ENCODE measurements around the gene TLN1. TPM values are rescaled to one million over a fixed set of nuclear protein-coding genes. Genes with fewer than 3 reads are reported as not detected.
A peak's percentile ranks its signal among the peaks of the same experiment; 100 is the strongest.

The TLN1 gene
- total RNA-seq, 2 experiments from 2014 or later: 149 to 151 TPM

GRCh38 chr9:35753466-35753865 lies 21.5 kb upstream of the TLN1 start:
- peaks cover 38% of the 10 kb centered on the region for H3K4me1 ChIP-seq (ENCODE audit: insufficient read depth, low read length)

GRCh38 chr9:35750256-35750531 lies 18.2 kb upstream of the TLN1 start:
- peaks cover 43% of the 10 kb centered on the region for H3K36me3 ChIP-seq (ENCODE audit: insufficient read depth, low read length)
- H3K4me3 ChIP-seq (ENCODE audit: low read length): peak overlapping the region; percentile 98
- peaks cover 48% of the 10 kb centered on the region for H3K4me1 ChIP-seq (ENCODE audit: insufficient read depth, low read length)
- H3K27ac ChIP-seq (ENCODE audit: low read depth in 1 of 2, low read length in 2 of 2): peak overlapping the region; percentile 65 to 85
- Mint-ChIP-seq H3K27ac (peak overlapping the region; percentile 88), H3K36me3 (ENCODE audit: low read depth) (peaks cover 52% of the 10 kb centered on the region), H3K27me3 (no peaks in the 10 kb centered on the region), H3K4me1 (ENCODE audit: low read depth) (peaks cover 51% of the 10 kb centered on the region), H3K4me3 (peak overlapping the region; percentile 99), H3K9me3 (no peaks in the 10 kb centered on the region)
- H3K27me3 ChIP-seq (ENCODE audit: control insufficient read depth in 1 of 2, insufficient read depth in 2 of 2, low read length in 2 of 2): no peaks in the 10 kb centered on the region
- no peak for ATAC-seq (ENCODE audit: poor library complexity)
- no peak for DNase-seq
- H3K9me3 ChIP-seq (ENCODE audit: control insufficient read depth in 1 of 2, insufficient read depth in 1 of 2, low read length in 2 of 2): no peaks in the 10 kb centered on the region
- ChIA-PET POLR2A (interaction anchor here (1.3 to 4.2 kb wide), 6 partner anchors 14 to 103 kb away, joined by 4 to 73 read pairs (median 18); partner anchors contain the start of genes ARHGEF39, CREB3, SPAG8 and TLN1), CTCF (interaction anchor here (1.0 to 3.5 kb wide), 8 partner anchors 15 to 146 kb away, joined by 3 to 32 read pairs (median 8); partner anchors contain the start of genes CREB3 and TLN1)
- no peak for TF ChIP-seq CTCF (IDR thresholded peaks at IDR 0.05)
- intact Hi-C loops (cut with DNase I, micrococcal nuclease): no loop called here

More at GRCh38 chr9:35753466-35753865, 21.5 kb upstream of the TLN1 start:
- peaks cover 46% of the 10 kb centered on the region for H3K4me1 Mint-ChIP-seq (ENCODE audit: low read depth)
- intact Hi-C loops (cut with DNase I, micrococcal nuclease): no loop called here
- no peaks in the 10 kb centered on the region for H3K27me3 Mint-ChIP-seq
- Histone ChIP-seq H3K4me3 (ENCODE audit: low read length) (no peak overlapping the region), H3K27me3 (ENCODE audit: control insufficient read depth in 1 of 2, insufficient read depth in 2 of 2, low read length in 2 of 2) (no peaks in the 10 kb centered on the region), H3K27ac (ENCODE audit: low read depth in 1 of 2, low read length in 2 of 2) (no peak overlapping the region), H3K36me3 (ENCODE audit: insufficient read depth, low read length) (peaks cover 43% of the 10 kb centered on the region), H3K9me3 (ENCODE audit: control insufficient read depth in 1 of 2, insufficient read depth in 1 of 2, low read length in 2 of 2) (no peaks in the 10 kb centered on the region)
- ATAC-seq (ENCODE audit: poor library complexity) (no peak), DNase-seq (no peak)
- peak overlapping the region; percentile 43 for H3K27ac Mint-ChIP-seq
- H3K4me3 Mint-ChIP-seq: peak overlapping the region; percentile 46
- H3K9me3 Mint-ChIP-seq: no peaks in the 10 kb centered on the region
- H3K36me3 Mint-ChIP-seq (ENCODE audit: low read depth): peaks cover 56% of the 10 kb centered on the region
- ChIA-PET POLR2A (interaction anchor here (0.8 kb wide), 1 partner anchor 58 kb away, joined by 3 read pairs; the partner anchor contains the start of gene SPAG8), CTCF (no interaction called here)
- TF ChIP-seq CTCF (IDR thresholded peaks at IDR 0.05): no peak

- peak overlapping the region; percentile 99 for H3K4me3 Mint-ChIP-seq
- H3K27ac ChIP-seq (ENCODE audit: low read depth in 1 of 2, low read length in 2 of 2): peak overlapping the region; percentile 65 to 85
- H3K27me3 Mint-ChIP-seq: no peaks in the 10 kb centered on the region
- no peaks in the 10 kb centered on the region for H3K9me3 ChIP-seq (ENCODE audit: control insufficient read depth in 1 of 2, insufficient read depth in 1 of 2, low read length in 2 of 2)
- H3K27ac Mint-ChIP-seq: peak overlapping the region; percentile 88
- DNase-seq (peak in 11 of 14 experiments; percentile 20 to 72 (median 38)), ATAC-seq (ENCODE audit: poor library complexity) (peak; percentile 77)
- H3K36me3 Mint-ChIP-seq (ENCODE audit: low read depth): peaks cover 54% of the 10 kb centered on the region
- peak overlapping the region; percentile 98 for H3K4me3 ChIP-seq (ENCODE audit: low read length)
- H3K9me3 Mint-ChIP-seq: no peaks in the 10 kb centered on the region
- no peak for TF ChIP-seq CTCF (IDR thresholded peaks at IDR 0.05)
- peaks cover 48% of the 10 kb centered on the region for H3K4me1 ChIP-seq (ENCODE audit: insufficient read depth, low read length)
- H3K36me3 ChIP-seq (ENCODE audit: insufficient read depth, low read length): peaks cover 44% of the 10 kb centered on the region
- H3K4me1 Mint-ChIP-seq (ENCODE audit: low read depth): peaks cover 51% of the 10 kb centered on the region
- intact Hi-C loops (cut with DNase I, micrococcal nuclease): loop anchor here (1.0 to 10.0 kb wide), 6 partner anchors 13 to 1225 kb away; partner anchors contain the start of genes CREB3 (in 2 of the 2), TLN1 (in 2 of the 2), ENHO (in 1 of the 2) and SPAG8 (in 1 of the 2)
- POLR2A ChIA-PET: interaction anchor here (0.6 to 4.2 kb wide), 11 partner anchors 9 to 1717 kb away, joined by 3 to 73 read pairs (median 10); partner anchors contain the start of genes ARHGEF39, CCDC107, CREB3 and RMRP
- no peaks in the 10 kb centered on the region for H3K27me3 ChIP-seq (ENCODE audit: control insufficient read depth in 1 of 2, insufficient read depth in 2 of 2, low read length in 2 of 2)
- CTCF ChIA-PET: interaction anchor here (0.6 to 3.5 kb wide), 10 partner anchors 14 to 670 kb away, joined by 3 to 32 read pairs (median 6); partner anchors contain the start of genes CREB3, FANCG and TLN1
Measured at GRCh38 chr9:35749515-35750255, 17.7 kb upstream of the TLN1 start.
